PC-3 (cell line): ENCODE data around the gene ZDHHC8. TPM values are rescaled to one million over a fixed set of nuclear protein-coding genes. Genes with fewer than 3 reads are reported as not detected.

Source experiments
- ATAC-seq: fragments of 200-7000 bp; cut with Tn5 transposase; 2 replicates; pipeline ENCODE4 v1.9.1; 2020; ENCODE audit warnings: mild to moderate bottlenecking, moderate library complexity
- Bru-seq: library from RNA; stranded (reverse); fragments of 400-500 nt; gene quantifications from one replicate; lab custom pipeline; 2021; lab: Mats Ljungman, UMichigan
- BruChase-seq, 2 experiments: library from RNA; stranded (reverse); fragments of 400-500 nt; gene quantifications; one replicate each; lab custom pipeline; 2021; lab: Mats Ljungman, UMichigan
- BruUV-seq: library from RNA; stranded (reverse); fragments of 400-500 nt; replicated peaks from 2 replicates; lab custom pipeline; 2021; lab: Mats Ljungman, UMichigan
- CTCF ChIA-PET: fragments of 300-600 bp; sonication (Branson Sonifier 250); formaldehyde crosslinking; loops from one replicate; lab custom pipeline; 2022; ENCODE audit warnings: antibody characterized with exemption; lab: Charles Lee
- POLR2A ChIA-PET: fragments of 300-600 bp; sonication (Branson Sonifier 250); formaldehyde crosslinking; loops from one replicate; lab custom pipeline; 2022; ENCODE audit warnings: antibody characterized with exemption; ENCODE audit not compliant: unreplicated experiment; lab: Charles Lee
- DNase-seq: peaks from one replicate; pipeline ENCODE4 v3.0.0-alpha.2; 2015
- H2AFZ ChIP-seq: fragments of 300-600 bp; sonication (generic); 2 replicates; pipeline ENCODE4 v1.6.0; 2016; ENCODE audit warnings: antibody characterized with exemption, low read length
- H3F3A ChIP-seq: fragments of 300-600 bp; sonication (generic); one replicate; pipeline ENCODE4 v1.6.0; 2017; ENCODE audit warnings: antibody characterized with exemption, low read length, control low read depth, mild to moderate bottlenecking; ENCODE audit not compliant: unreplicated experiment
- H3K27ac ChIP-seq: fragments of 300-600 bp; sonication (generic); 2 replicates; pipeline ENCODE4 v1.5.1; 2016; ENCODE audit warnings: mild to moderate bottlenecking, low read length
- H3K27me3 ChIP-seq: fragments of 300-600 bp; sonication (generic); 2 replicates; pipeline ENCODE4 v1.6.1; 2016; ENCODE audit warnings: low read length, mixed read lengths
- H3K36me3 ChIP-seq: fragments of 300-600 bp; sonication (generic); 2 replicates; pipeline ENCODE4 v1.6.1; 2016; ENCODE audit warnings: low read depth, mixed run types, low read length, mixed read lengths
- H3K4me1 ChIP-seq: fragments of 300-600 bp; sonication (generic); 2 replicates; pipeline ENCODE4 v1.5.1; 2016; ENCODE audit warnings: low read length; ENCODE audit not compliant: insufficient read depth
- H3K4me2 ChIP-seq: fragments of 300-600 bp; sonication (generic); 2 replicates; pipeline ENCODE4 v1.6.0; 2016; ENCODE audit warnings: low read length
- H3K4me3 ChIP-seq: fragments of 300-600 bp; sonication (generic); 2 replicates; pipeline ENCODE4 v1.5.1; 2016; ENCODE audit warnings: mild to moderate bottlenecking, low read length, mixed read lengths
- H3K79me2 ChIP-seq: fragments of 300-600 bp; sonication (generic); 2 replicates; pipeline ENCODE4 v1.6.1; 2017; ENCODE audit warnings: low read length, mixed read lengths
- H3K9ac ChIP-seq: fragments of 300-600 bp; sonication (generic); 2 replicates; pipeline ENCODE4 v1.6.0; 2016; ENCODE audit warnings: mild to moderate bottlenecking, low read length
- H3K9me2 ChIP-seq: fragments of 300-600 bp; sonication (generic); replicated peaks from 2 replicates; pipeline ENCODE4 v1.6.1; 2016; ENCODE audit warnings: mixed run types, low read length, mixed read lengths
- H3K9me3 ChIP-seq: fragments of 300-600 bp; sonication (generic); 2 replicates; pipeline ENCODE4 v1.6.1; 2016; ENCODE audit warnings: low read length, mixed read lengths
- H4K20me1 ChIP-seq: fragments of 300-600 bp; sonication (generic); 2 replicates; pipeline ENCODE4 v1.6.1; 2016; ENCODE audit warnings: low read length, mixed read lengths
- EZH2 ChIP-seq: fragments of 300-600 bp; sonication (generic); IDR thresholded peaks from one replicate; pipeline ENCODE4 v1.6.1; 2017; ENCODE audit warnings: antibody characterized with exemption, mild to moderate bottlenecking, low read length; ENCODE audit not compliant: unreplicated experiment
- EZH2phosphoT487 ChIP-seq: fragments of 300-600 bp; sonication (generic); IDR thresholded peaks from 2 replicates; pipeline ENCODE4 v1.6.1; 2018; ENCODE audit warnings: mild to moderate bottlenecking, antibody characterized with exemption, low read length, borderline replicate concordance
- intact Hi-C: fragments of 100-400 bp; cut with micrococcal nuclease; formaldehyde crosslinking; loops from 2 replicates; pipeline ENCODE4 v1.9.0; 2023
- long read RNA-seq: library from polyadenylated mRNA; unstranded; transcript quantifications from one replicate; pipeline ENCODE4 v2.0.0, GENCODE V29; 2021; ENCODE audit not compliant: unreplicated experiment
- total RNA-seq: library from RNA; depleted of rRNA; stranded (reverse); fragments of >200 nt; gene quantifications from 2 replicates; pipeline ENCODE4 v1.2.3, GENCODE V29; 2014; rRNA removed
- TF ChIP-seq, protein P1 (sequence below): fragments of 300-600 bp; sonication (generic); conservative IDR thresholded peaks from 2 replicates; pipeline ENCODE4 v1.5.1; 2017; ENCODE audit warnings: antibody characterized with exemption, low read depth, mild to moderate bottlenecking, low read length

The ZDHHC8 gene, protein sequence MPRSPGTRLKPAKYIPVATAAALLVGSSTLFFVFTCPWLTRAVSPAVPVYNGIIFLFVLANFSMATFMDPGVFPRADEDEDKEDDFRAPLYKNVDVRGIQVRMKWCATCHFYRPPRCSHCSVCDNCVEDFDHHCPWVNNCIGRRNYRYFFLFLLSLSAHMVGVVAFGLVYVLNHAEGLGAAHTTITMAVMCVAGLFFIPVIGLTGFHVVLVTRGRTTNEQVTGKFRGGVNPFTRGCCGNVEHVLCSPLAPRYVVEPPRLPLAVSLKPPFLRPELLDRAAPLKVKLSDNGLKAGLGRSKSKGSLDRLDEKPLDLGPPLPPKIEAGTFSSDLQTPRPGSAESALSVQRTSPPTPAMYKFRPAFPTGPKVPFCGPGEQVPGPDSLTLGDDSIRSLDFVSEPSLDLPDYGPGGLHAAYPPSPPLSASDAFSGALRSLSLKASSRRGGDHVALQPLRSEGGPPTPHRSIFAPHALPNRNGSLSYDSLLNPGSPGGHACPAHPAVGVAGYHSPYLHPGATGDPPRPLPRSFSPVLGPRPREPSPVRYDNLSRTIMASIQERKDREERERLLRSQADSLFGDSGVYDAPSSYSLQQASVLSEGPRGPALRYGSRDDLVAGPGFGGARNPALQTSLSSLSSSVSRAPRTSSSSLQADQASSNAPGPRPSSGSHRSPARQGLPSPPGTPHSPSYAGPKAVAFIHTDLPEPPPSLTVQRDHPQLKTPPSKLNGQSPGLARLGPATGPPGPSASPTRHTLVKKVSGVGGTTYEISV
- total RNA-seq (24.6 and 26.8 TPM in 2 replicates), Bru-seq, nascent RNA (percentile 49 among the genes with signal in this experiment), BruChase-seq, experiment 1, labeled RNA remaining after a 6-hour chase (percentile 69 among the genes with signal in this experiment), BruChase-seq, experiment 2, labeled RNA remaining after a 2-hour chase (percentile 63 among the genes with signal in this experiment)
- long read RNA-seq, partial matches to known transcripts, result 43 of 116 reads
- long read RNA-seq, other reads (novel, unspliced or antisense), result 73 of 116 reads

DNA sequence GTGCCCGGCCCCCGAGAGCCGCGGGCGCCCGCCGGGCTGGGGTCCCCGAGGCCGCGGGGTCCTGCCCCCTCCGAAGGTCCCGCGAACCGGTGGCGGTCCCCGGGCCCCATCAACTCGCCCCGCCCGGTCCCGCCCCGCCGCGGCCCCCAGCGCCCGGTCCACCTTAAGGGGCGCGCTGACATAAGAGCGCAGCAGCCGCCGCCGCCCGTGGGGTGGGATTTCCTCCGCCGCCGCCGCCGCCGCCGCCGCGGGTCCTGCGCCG, at the start of gene ZDHHC8:
Gene ZDHHC8 (plus strand): TSS at position 208 of the 262 bp plus-strand sequence. CDS start 144 bp downstream, outside the sequence.
- Histone ChIP-seq H3F3A (no peaks in the 10 kb centered on the region), H3K27me3 (no peaks in the 10 kb centered on the region), H2AFZ (peak within 1 kb of the TSS; percentile 79; the same call in 1 of the 2 replicates), H3K9me3 (no peaks in the 10 kb centered on the region), H4K20me1 (no peaks in the 10 kb centered on the region), H3K4me2 (peak within 1 kb of the TSS; percentile 93), H3K36me3 (no peaks in the 10 kb centered on the region), H3K4me3 (peak within 1 kb of the TSS; percentile 74), H3K4me1 (peaks cover 7% of the 10 kb centered on the region; the same call in 1 of the 2 replicates), H3K9me2 (no peaks in the 10 kb centered on the region), H3K79me2 (peaks cover 46% of the 10 kb centered on the region), H3K9ac (peak within 1 kb of the TSS; percentile 72), H3K27ac (no peak within 1 kb of the TSS)
- intact Hi-C loops, result no loop called here
- no TSS peak for BruUV-seq
- no peak for TF ChIP-seq EZH2
- no peak for TF ChIP-seq EZH2phosphoT487
- TF ChIP-seq, protein P1, sequence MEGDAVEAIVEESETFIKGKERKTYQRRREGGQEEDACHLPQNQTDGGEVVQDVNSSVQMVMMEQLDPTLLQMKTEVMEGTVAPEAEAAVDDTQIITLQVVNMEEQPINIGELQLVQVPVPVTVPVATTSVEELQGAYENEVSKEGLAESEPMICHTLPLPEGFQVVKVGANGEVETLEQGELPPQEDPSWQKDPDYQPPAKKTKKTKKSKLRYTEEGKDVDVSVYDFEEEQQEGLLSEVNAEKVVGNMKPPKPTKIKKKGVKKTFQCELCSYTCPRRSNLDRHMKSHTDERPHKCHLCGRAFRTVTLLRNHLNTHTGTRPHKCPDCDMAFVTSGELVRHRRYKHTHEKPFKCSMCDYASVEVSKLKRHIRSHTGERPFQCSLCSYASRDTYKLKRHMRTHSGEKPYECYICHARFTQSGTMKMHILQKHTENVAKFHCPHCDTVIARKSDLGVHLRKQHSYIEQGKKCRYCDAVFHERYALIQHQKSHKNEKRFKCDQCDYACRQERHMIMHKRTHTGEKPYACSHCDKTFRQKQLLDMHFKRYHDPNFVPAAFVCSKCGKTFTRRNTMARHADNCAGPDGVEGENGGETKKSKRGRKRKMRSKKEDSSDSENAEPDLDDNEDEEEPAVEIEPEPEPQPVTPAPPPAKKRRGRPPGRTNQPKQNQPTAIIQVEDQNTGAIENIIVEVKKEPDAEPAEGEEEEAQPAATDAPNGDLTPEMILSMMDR, result no peak
- ChIA-PET POLR2A (no interaction called here), CTCF (no interaction called here)
- DNase-seq (no peak), ATAC-seq (peak; percentile 64)

DNA sequence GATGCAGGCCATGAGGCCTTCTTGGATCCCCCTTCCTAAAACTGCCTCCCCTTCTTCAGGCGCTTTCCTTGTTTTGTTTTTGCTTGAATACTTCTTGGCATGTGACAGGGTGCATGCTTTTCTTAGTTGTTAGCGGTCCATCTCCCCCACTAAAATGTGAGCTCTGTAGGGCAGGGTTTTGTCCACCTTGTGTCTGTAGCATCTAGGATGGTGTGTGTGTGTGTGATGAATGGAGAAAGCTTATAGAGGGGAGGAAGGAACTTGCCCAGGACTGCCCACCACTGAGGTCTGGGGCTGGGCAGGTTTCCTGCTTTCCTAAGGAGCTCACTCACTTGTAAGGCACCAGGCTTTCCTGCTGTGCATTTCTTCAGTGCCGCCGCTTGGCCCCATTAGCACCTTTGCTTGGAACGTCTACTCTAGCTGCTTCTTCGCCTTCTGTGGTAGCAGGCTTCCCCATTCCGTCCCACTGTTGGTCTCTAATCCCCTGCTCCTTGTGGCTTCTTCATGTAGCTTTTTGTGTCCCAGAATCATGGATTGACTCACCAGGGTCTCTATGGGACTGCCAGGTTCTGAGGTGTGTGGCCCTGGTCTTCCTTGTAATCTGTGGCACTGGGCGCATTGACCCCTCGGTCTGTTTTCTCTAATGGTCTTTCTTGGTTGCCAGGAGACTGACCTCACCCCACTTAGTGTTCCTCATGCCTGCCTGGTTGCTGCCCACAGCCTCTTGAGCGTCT, 48.3 kb upstream of the ZDHHC8 start:
- POLR2A ChIA-PET, result no interaction called here
- H3K36me3 ChIP-seq, result peaks cover 33% of the 10 kb centered on the region; the same call in 1 of the 2 replicates
- H3K27ac ChIP-seq, result no peak overlapping the region
- no peak overlapping the region for H3K9ac ChIP-seq
- CTCF ChIA-PET, result no interaction called here
- peaks cover 17% of the 10 kb centered on the region for H3K4me1 ChIP-seq
- no peaks in the 10 kb centered on the region for H3K9me2 ChIP-seq
- DNase-seq (no peak), ATAC-seq (no peak)
- H2AFZ ChIP-seq, result no peak overlapping the region
- peaks cover 40% of the 10 kb centered on the region for H4K20me1 ChIP-seq
- no peaks in the 10 kb centered on the region for H3K27me3 ChIP-seq
- H3K9me3 ChIP-seq, result no peaks in the 10 kb centered on the region
- intact Hi-C loops, result no loop called here
- peak overlapping the region; percentile 41 for H3K4me2 ChIP-seq
- TF ChIP-seq EZH2, result no peak
- TF ChIP-seq, protein P1, result no peak
- H3K4me3 ChIP-seq, result no peak overlapping the region
- peaks cover 76% of the 10 kb centered on the region for H3K79me2 ChIP-seq
- H3F3A ChIP-seq, result no peaks in the 10 kb centered on the region
- BruUV-seq, result no TSS peak
